ENCODE results near the gene NAGA.

DNA sequence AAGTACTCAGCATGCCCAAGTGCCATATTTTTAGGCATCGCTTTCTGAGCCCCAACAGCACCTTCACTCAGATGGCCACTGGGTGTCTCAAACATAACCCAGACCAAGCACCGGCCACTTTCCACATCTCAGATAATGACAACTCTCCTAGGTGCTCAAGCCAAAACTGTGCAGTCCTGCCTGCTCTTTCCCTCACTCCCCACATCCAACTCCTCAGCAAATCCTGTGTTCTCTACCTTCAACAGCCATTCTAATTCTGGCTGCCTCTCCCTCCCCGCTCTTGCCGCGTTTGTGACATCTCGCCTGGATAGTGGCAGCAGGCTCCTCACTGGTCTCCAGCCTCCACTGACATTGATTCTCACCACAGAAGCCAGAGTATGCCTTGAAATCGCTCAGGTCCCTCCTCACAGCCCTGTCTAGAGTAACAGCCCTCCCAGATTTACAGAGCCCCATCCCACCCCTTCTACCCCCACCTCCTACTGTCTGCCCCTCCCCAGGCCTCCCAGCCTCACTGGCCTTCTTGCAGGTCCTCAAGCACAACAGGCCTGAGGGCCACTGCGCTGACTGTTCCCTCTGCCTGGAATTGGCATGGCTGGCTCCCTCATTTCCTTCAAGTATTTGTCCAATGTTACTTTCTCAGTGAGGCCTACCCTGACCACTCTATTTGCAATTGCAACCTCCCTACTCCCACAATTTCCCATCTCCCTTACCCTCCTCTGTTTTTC is 2.2 kb upstream of the NAGA start:
- TF ChIP-seq, protein P1, sequence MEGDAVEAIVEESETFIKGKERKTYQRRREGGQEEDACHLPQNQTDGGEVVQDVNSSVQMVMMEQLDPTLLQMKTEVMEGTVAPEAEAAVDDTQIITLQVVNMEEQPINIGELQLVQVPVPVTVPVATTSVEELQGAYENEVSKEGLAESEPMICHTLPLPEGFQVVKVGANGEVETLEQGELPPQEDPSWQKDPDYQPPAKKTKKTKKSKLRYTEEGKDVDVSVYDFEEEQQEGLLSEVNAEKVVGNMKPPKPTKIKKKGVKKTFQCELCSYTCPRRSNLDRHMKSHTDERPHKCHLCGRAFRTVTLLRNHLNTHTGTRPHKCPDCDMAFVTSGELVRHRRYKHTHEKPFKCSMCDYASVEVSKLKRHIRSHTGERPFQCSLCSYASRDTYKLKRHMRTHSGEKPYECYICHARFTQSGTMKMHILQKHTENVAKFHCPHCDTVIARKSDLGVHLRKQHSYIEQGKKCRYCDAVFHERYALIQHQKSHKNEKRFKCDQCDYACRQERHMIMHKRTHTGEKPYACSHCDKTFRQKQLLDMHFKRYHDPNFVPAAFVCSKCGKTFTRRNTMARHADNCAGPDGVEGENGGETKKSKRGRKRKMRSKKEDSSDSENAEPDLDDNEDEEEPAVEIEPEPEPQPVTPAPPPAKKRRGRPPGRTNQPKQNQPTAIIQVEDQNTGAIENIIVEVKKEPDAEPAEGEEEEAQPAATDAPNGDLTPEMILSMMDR (conservative IDR thresholded peaks at IDR 0.05; ENCODE audit: low read depth, low read length) = no peak
- TF ChIP-seq EZH2 (IDR thresholded peaks at IDR 0.05; ENCODE audit: low read length, unreplicated experiment) = no peak
